Lower leg skin (tissue), 4 donors: ENCODE data around the gene DYNLRB1. TPM values are rescaled to one million over a fixed set of nuclear protein-coding genes. Genes with fewer than 3 reads are reported as not detected.
A peak's percentile ranks its signal among the peaks of the same experiment; 100 is the strongest.

Source experiments
- DNase-seq, 2 donors: peaks; one replicate each; pipeline ENCODE4 v3.0.0-alpha.2; 2019; ENCODE audit warnings: low spot score in 2 of 2
- H3K4me3 ChIP-seq: fragments of 200-600 bp; sonication (generic); 2 replicates; pipeline ENCODE4 v1.5.1; 2017; ENCODE audit warnings: mild to moderate bottlenecking, low read depth; ENCODE audit not compliant: poor library complexity, severe bottlenecking
- POLR2A ChIP-seq, 2 donors: fragments of 450-650 bp; IDR thresholded peaks; one replicate each; pipeline ENCODE4 v1.6.1; 2016 to 2017; ENCODE audit warnings: antibody characterized with exemption in 2 of 2, mild to moderate bottlenecking in 1 of 2, moderate library complexity in 1 of 2
- WGBS, 2 donors: methylation state at CpG; one replicate each; pipeline ENCODE4 v1.1.5; 2018; 5-methylcytosine and 5-hydroxymethylcytosine counted together
- intact Hi-C: fragments of 100-400 bp; cut with DNase I; formaldehyde crosslinking; loops from one replicate; pipeline ENCODE4 v1.15.0; 2023; ENCODE audit warnings: low total_unique reads
- total RNA-seq, 4 donors: library from RNA; depleted of rRNA; stranded (reverse); fragments of >200 nt; gene quantifications; one replicate each; pipeline ENCODE4 v1.1.0, GENCODE V29; 2016
- TF ChIP-seq, protein P1 (sequence below), 3 donors: fragments of 450-650 bp; IDR thresholded peaks; one replicate each; pipeline ENCODE4 v1.5.1; 2016; ENCODE audit warnings: antibody characterized with exemption in 3 of 3, mild to moderate bottlenecking in 3 of 3, moderate library complexity in 2 of 3

The DYNLRB1 gene
- total RNA-seq, 4 donors from 2014 or later = 162 to 232 (median 193) TPM

DNA sequence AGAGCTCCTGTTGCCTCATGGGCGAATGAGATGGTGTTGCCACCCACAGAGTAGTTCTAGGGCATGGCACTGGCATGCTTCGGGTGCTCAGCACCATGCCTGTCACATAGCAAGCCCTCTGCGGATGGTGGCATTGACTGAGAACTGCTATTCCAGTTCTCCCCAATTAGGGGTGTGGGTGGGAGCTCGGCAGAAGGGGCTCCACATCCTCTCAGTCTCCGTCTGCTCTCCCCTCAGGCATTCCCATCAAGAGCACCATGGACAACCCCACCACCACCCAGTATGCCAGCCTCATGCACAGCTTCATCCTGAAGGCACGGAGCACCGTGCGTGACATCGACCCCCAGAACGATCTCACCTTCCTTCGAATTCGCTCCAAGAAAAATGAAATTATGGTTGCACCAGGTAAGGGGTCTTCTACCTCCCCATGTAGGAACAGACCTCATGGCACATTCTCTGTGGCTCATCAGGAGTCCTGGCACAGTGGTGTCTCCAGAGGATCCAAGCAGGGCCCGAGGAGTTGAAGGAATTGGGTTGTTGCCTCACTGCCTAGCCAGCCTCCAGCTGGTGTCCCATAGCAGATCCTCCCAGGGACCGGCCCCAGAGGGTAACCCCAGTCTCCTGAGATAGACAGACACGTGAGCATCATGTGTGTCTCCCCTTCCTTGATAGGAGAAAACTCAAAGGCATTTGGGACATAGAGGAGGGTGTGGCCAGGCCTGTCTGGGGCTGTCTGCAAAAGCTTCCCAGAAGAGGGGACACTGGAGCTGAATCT lies 18.4 kb downstream of the DYNLRB1 start:
- no peak for DNase-seq
- H3K4me3 ChIP-seq = no peak overlapping the region
- intact Hi-C loops = no loop called here
- TF ChIP-seq POLR2A (IDR thresholded peaks at IDR 0.05) = no peak
- TF ChIP-seq, protein P1, sequence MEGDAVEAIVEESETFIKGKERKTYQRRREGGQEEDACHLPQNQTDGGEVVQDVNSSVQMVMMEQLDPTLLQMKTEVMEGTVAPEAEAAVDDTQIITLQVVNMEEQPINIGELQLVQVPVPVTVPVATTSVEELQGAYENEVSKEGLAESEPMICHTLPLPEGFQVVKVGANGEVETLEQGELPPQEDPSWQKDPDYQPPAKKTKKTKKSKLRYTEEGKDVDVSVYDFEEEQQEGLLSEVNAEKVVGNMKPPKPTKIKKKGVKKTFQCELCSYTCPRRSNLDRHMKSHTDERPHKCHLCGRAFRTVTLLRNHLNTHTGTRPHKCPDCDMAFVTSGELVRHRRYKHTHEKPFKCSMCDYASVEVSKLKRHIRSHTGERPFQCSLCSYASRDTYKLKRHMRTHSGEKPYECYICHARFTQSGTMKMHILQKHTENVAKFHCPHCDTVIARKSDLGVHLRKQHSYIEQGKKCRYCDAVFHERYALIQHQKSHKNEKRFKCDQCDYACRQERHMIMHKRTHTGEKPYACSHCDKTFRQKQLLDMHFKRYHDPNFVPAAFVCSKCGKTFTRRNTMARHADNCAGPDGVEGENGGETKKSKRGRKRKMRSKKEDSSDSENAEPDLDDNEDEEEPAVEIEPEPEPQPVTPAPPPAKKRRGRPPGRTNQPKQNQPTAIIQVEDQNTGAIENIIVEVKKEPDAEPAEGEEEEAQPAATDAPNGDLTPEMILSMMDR (IDR thresholded peaks at IDR 0.05) = no peak
- WGBS, 2 donors = 88 to 91% methylated on average over 15 of the region's 15 CpGs

DNA sequence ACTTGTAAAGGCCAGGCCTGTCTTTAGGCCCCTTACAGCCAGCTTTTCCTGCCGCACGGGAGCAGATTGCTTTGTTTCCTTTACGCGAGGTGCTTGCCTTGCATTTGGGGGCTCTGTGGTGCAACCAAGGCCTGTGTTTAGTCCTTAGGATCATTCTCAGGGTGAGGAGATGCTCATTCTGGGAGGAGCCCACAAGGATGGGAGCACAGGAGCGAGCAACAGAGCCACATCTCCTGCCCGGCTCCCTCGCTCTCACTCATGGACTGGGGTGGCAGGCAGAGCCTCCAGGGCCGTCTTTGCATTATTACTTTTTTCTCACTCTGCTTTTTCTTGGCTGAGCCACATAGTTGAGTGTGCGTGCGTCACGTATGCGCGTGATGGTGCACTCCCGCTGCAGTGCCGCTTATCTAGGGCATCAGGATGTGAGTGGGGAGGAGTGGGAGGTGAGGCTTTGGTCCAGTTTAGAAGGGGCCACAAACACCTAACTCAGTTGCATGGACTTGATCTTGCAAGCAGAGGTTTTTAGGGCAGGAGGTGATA lies 19.1 kb downstream of the DYNLRB1 start:
- 91 to 97% methylated on average over 15 of the region's 15 CpGs for WGBS, 2 donors
- DNase-seq = no peak
- TF ChIP-seq POLR2A (IDR thresholded peaks at IDR 0.05) = no peak
- TF ChIP-seq, protein P1 (IDR thresholded peaks at IDR 0.05) = no peak
- no peak overlapping the region for H3K4me3 ChIP-seq
- intact Hi-C loops = no loop called here

DNA sequence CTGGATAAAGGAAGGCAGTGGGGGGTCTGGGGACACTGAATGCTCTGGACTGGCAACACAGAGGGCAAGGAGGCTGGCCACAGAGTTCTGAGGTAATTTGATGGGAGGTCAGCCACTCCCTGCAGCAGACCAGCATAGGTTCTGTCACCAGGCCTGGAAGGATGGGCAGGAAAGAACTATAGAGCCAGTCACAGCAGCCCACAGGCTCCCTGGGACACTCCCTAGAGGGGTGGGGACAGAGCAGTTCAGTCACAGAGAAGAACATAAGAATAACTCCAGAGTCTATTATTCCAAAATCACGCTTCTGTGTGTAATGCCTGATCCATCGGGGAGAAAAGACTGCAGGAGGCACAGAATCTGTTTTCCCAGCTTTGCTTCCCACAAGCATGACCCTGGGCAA lies 19.6 kb downstream of the DYNLRB1 start:
- TF ChIP-seq, protein P1 (IDR thresholded peaks at IDR 0.05) = no peak
- TF ChIP-seq POLR2A (IDR thresholded peaks at IDR 0.05) = no peak
- 82 to 97% methylated on average over 2 of the region's 2 CpGs for WGBS, 2 donors
- intact Hi-C loops = no loop called here
- no peak for DNase-seq
- no peak overlapping the region for H3K4me3 ChIP-seq

DNA sequence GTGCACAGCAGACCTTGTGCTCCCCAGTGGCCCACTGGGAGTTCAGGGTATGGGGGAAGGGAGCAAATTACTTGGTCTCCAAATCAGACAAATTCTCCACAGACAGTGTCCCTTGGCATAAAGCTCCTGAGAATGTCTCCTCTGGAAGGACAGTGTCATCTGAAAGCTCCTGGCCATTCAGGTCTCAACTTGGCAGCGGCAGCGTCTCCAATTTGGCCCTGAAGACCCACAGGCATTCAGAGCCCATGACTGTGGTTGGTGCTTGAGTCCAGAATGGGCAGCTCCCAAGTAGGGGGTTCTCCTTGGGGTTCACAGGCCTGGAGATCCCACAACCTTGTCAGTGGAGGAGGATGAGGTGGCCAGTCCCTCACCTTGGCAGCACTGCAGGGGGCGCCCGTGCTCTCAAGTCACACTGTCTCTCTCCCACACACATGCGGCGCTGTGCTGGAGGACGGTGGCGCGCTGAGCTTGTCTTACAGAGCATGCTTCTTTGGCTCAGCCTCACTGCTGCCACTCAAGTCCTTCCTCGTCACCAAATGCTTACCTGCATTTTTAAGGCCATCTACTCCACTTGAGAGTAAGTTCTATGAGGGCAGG lies 20.7 kb downstream of the DYNLRB1 start:
- intact Hi-C loops = no loop called here
- WGBS, 2 donors = 78 to 81% methylated on average over 10 of the region's 10 CpGs
- DNase-seq = no peak
- no peak for TF ChIP-seq POLR2A (IDR thresholded peaks at IDR 0.05)
- TF ChIP-seq, protein P1 (IDR thresholded peaks at IDR 0.05) = no peak
- H3K4me3 ChIP-seq = no peak overlapping the region

DNA sequence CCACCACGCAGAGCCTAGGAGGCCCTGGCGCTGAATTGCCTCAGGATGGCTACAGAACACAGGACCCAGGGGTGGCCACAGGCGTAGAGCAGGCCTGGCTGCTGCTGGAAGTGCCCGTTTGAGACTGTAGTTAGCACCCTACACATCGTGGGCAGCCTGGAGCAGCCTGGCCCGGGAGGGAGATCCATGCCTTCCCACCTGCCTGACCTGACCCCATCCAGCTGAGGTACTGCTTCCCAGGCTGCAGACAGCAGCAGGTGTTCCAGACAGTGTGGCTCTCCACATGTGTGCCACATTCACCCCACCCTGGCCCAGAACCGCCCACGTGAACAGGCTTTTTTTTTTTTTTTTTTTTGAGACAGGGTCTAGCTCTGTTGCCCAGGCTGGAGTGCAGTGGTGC lies 21.4 kb downstream of the DYNLRB1 start:
- intact Hi-C loops = no loop called here
- H3K4me3 ChIP-seq = no peak overlapping the region
- peak in 1 of 2 donors; percentile 58 for DNase-seq
- 80 to 81% methylated on average over 8 of the region's 8 CpGs for WGBS, 2 donors
- TF ChIP-seq POLR2A (IDR thresholded peaks at IDR 0.05) = no peak
- TF ChIP-seq, protein P1 (IDR thresholded peaks at IDR 0.05) = no peak
